Colonic mucosa (tissue), 4 donors: ENCODE data around the gene ERGIC3. TPM values are rescaled to one million over a fixed set of nuclear protein-coding genes. Genes with fewer than 3 reads are reported as not detected.
"Not testable (repeated sequence)": the region's sequence is repeated elsewhere in the genome, so short reads cannot be mapped to it uniquely, and the experiment has no call there.

Experiments
- DNase-seq: peaks from one replicate; pipeline ENCODE4 v3.0.0-alpha.2; 2020
- H3K27ac ChIP-seq: fragments of 200-600 bp; one replicate; pipeline ENCODE4 v1.8.0; 2021
- H3K27me3 ChIP-seq: fragments of 200-600 bp; one replicate; pipeline ENCODE4 v1.8.0; 2021
- H3K36me3 ChIP-seq: fragments of 200-600 bp; one replicate; pipeline ENCODE4 v1.8.0; 2021
- H3K4me1 ChIP-seq: fragments of 200-600 bp; one replicate; pipeline ENCODE4 v1.8.0; 2021; ENCODE audit warnings: mild to moderate bottlenecking
- H3K4me3 ChIP-seq: fragments of 200-600 bp; one replicate; pipeline ENCODE4 v1.8.0; 2021
- H3K9ac ChIP-seq, 2 donors: one replicate each; pipeline ENCODE4 v1.7.0; 2013; ENCODE audit warnings: control low read depth in 2 of 2, low read depth in 2 of 2, low read length in 2 of 2
- H3K9me3 ChIP-seq: fragments of 200-600 bp; one replicate; pipeline ENCODE4 v1.8.0; 2021
- CTCF ChIP-seq: fragments of 200-600 bp; IDR thresholded peaks from one replicate; pipeline ENCODE4 v1.8.0; 2022; ENCODE audit warnings: antibody characterized with exemption, mild to moderate bottlenecking
- intact Hi-C: fragments of 100-400 bp; cut with DNase I; formaldehyde crosslinking; loops from one replicate; pipeline ENCODE4 v1.14.1; 2022
- total RNA-seq, 2 donors: library from RNA; stranded (reverse); fragmentation: NEBNext Ultra II Directional in 1 of 2; extraction: Animal tissue kit (Norgen Biotek cat#: 25700) in 1 of 2; gene quantifications; one replicate each; pipeline ENCODE4 v1.2.1, GENCODE V29; 2021
- donor health status: healthy.
- donor health status: DM: no; HTN: no; CAD: no.
- donor health status: DM: no; HTN: no; CAD: no.

Gene ERGIC3
- total RNA-seq, 2 donors from 2014 or later = 233 to 270 TPM

- Histone ChIP-seq H3K27me3 (no peaks in the 10 kb centered on the region), H3K4me1 (peaks cover 3% of the 10 kb centered on the region), H3K9ac (peak overlapping the region; percentile 32 to 39), H3K9me3 (no peaks in the 10 kb centered on the region), H3K36me3 (no peaks in the 10 kb centered on the region), H3K4me3 (peak overlapping the region; percentile 83), H3K27ac (no peak overlapping the region)
- TF ChIP-seq CTCF = no peak
- intact Hi-C loops = no loop called here
- no peak for DNase-seq
These were observed 628 bp upstream of the ERGIC3 start for GRCh38 chr20:35541118-35541782.

GRCh38 chr20:35542990-35543389 lies 1.1 kb downstream of the ERGIC3 start:
- no peaks in the 10 kb centered on the region for H3K27me3 ChIP-seq
- intact Hi-C loops = no loop called here
- H3K9me3 ChIP-seq = no peaks in the 10 kb centered on the region
- TF ChIP-seq CTCF = no peak
- H3K4me3 ChIP-seq = no peak overlapping the region
- DNase-seq = no peak
- no peak overlapping the region for H3K9ac ChIP-seq
- peaks cover 3% of the 10 kb centered on the region for H3K4me1 ChIP-seq
- H3K27ac ChIP-seq = no peak overlapping the region
- peaks cover under 1% of the 10 kb centered on the region for H3K36me3 ChIP-seq

GRCh38 chr20:35544436-35544835 lies 2.6 kb downstream of the ERGIC3 start:
- Histone ChIP-seq H3K36me3 (peaks cover 9% of the 10 kb centered on the region), H3K27ac (no peak overlapping the region), H3K4me1 (peaks cover 3% of the 10 kb centered on the region), H3K4me3 (no peak overlapping the region), H3K9me3 (no peaks in the 10 kb centered on the region), H3K9ac (no peak overlapping the region), H3K27me3 (no peaks in the 10 kb centered on the region)
- no peak for TF ChIP-seq CTCF
- intact Hi-C loops = no loop called here
- DNase-seq = no peak

GRCh38 chr20:35544941-35545340 lies 3.1 kb downstream of the ERGIC3 start:
- intact Hi-C loops, H3K36me3 ChIP-seq, H3K4me1 ChIP-seq, DNase-seq, H3K27ac ChIP-seq, H3K27me3 ChIP-seq, H3K9ac ChIP-seq, H3K9me3 ChIP-seq, H3K4me3 ChIP-seq: not testable (repeated sequence)

- peaks cover 9% of the 10 kb centered on the region for H3K36me3 ChIP-seq
- no peak overlapping the region for H3K9ac ChIP-seq
These were observed 4.2 kb downstream of the ERGIC3 start for GRCh38 chr20:35546127-35546526.

More at GRCh38 chr20:35546127-35546526, 4.2 kb downstream of the ERGIC3 start:
- Histone ChIP-seq H3K27me3 (no peaks in the 10 kb centered on the region), H3K4me3 (no peak overlapping the region), H3K4me1 (peaks cover 2% of the 10 kb centered on the region), H3K27ac (no peak overlapping the region), H3K9me3 (no peaks in the 10 kb centered on the region)
- intact Hi-C loops = no loop called here
- no peak for DNase-seq
- no peak for TF ChIP-seq CTCF
